Mucosa of descending colon (tissue), 3 donors: ENCODE measurements around the gene CD46. TPM values are rescaled to one million over a fixed set of nuclear protein-coding genes. Genes with fewer than 3 reads are reported as not detected.
A peak's percentile ranks its signal among the peaks of the same experiment; 100 is the strongest.
"Not testable (repeated sequence)": the region's sequence is repeated elsewhere in the genome, so short reads cannot be mapped to it uniquely, and the experiment has no call there.

Source experiments
- ATAC-seq: fragments of 200-7000 bp; cut with Tn5 transposase; one replicate; pipeline ENCODE4 v1.9.1; 2020; ENCODE audit warnings: mild to moderate bottlenecking, moderate library complexity
- DNase-seq, 3 donors: peaks; one replicate each; pipeline ENCODE4 v3.0.0-alpha.2; 2020
- H3K36me3 ChIP-seq: fragments of 200-600 bp; one replicate; pipeline ENCODE4 v1.8.0; 2021; ENCODE audit warnings: low read depth, mild to moderate bottlenecking
- H3K4me1 ChIP-seq: fragments of 200-600 bp; one replicate; pipeline ENCODE4 v1.8.0; 2021; ENCODE audit warnings: low read depth, mild to moderate bottlenecking
- H3K4me3 ChIP-seq: fragments of 200-600 bp; one replicate; pipeline ENCODE4 v1.8.0; 2021; ENCODE audit warnings: mild to moderate bottlenecking
- H3K9me3 ChIP-seq: fragments of 200-600 bp; one replicate; pipeline ENCODE4 v1.8.0; 2021; ENCODE audit warnings: mild to moderate bottlenecking
- intact Hi-C, 2 donors: fragments of 100-400 bp; cut with DNase I in 1 of 2; cut with micrococcal nuclease in 1 of 2; formaldehyde crosslinking; loops; one replicate each; pipeline versions ENCODE4 v1.11.0 to v1.11.1; 2022; cut with DNase I, micrococcal nuclease
- long read RNA-seq, 2 donors: library from polyadenylated mRNA; unstranded; transcript quantifications; one replicate each; pipeline ENCODE4 v2.0.0, GENCODE V29; 2019 to 2021
- total RNA-seq, 3 donors: library from RNA; stranded (reverse); fragmentation: NEBNext Ultra II Directional in 2 of 3; extraction: Animal tissue kit (Norgen Biotek cat#: 25700) in 2 of 3; gene quantifications; one replicate each; pipeline versions ENCODE4 v1.2.1 to v1.2.4, GENCODE V29; 2021 to 2023
- TF ChIP-seq, protein P1 (sequence below): fragments of 200-600 bp; IDR thresholded peaks from one replicate; pipeline ENCODE4 v1.8.0; 2022; ENCODE audit warnings: antibody characterized with exemption, mild to moderate bottlenecking
- donor health status: DM: no; HTN: no; CAD: no; lungs with moderate emphysema.
- donor health status: DM: no; HTN: no; CAD: no.
- donor health status: DM: no; HTN: yes; CAD: no.

The CD46 gene
- 100 to 1,000 TPM; 170 to 260 (median 202) TPM for total RNA-seq
- long read RNA-seq, donor 1, transcript CD46-207 (12 exons, 3,281 nt): minor isoform, 27 of 143 reads
- long read RNA-seq, donor 1, transcript CD46-203 (12 exons, 3,233 nt): minor isoform, 43 of 143 reads
- long read RNA-seq, donor 1, transcript CD46-204 (11 exons, 3,188 nt): major isoform, 47 of 143 reads
- long read RNA-seq, donor 1, partial matches to known transcripts: 9 of 143 reads
- long read RNA-seq, donor 1, other reads (novel, unspliced or antisense): 13 of 143 reads
- long read RNA-seq, donor 2, transcript CD46-204 (11 exons, 3,188 nt): minor isoform, 8 of 81 reads
- long read RNA-seq, donor 2, transcript CD46-203 (12 exons, 3,233 nt): major isoform, 38 of 81 reads
- long read RNA-seq, donor 2, transcript CD46-208 (13 exons, 3,326 nt): minor isoform, 5 of 81 reads
- long read RNA-seq, donor 2, partial matches to known transcripts: 18 of 81 reads
- long read RNA-seq, donor 2, other reads (novel, unspliced or antisense): 9 of 81 reads

GRCh38 chr1:207751790-207752455, at the start of gene CD46:
Gene CD46, plus strand, starts transcription at chr1:207752054. Its CDS starts 159 bp downstream, at chr1:207752213.
- ATAC-seq (peak; percentile 94), DNase-seq (peak; percentile 98)
- Histone ChIP-seq H3K36me3 (no peaks in the 10 kb centered on the region), H3K9me3 (no peaks in the 10 kb centered on the region), H3K4me1 (peaks cover 45% of the 10 kb centered on the region), H3K4me3 (peak within 1 kb of the TSS; percentile 69)
- TF ChIP-seq, protein P1, sequence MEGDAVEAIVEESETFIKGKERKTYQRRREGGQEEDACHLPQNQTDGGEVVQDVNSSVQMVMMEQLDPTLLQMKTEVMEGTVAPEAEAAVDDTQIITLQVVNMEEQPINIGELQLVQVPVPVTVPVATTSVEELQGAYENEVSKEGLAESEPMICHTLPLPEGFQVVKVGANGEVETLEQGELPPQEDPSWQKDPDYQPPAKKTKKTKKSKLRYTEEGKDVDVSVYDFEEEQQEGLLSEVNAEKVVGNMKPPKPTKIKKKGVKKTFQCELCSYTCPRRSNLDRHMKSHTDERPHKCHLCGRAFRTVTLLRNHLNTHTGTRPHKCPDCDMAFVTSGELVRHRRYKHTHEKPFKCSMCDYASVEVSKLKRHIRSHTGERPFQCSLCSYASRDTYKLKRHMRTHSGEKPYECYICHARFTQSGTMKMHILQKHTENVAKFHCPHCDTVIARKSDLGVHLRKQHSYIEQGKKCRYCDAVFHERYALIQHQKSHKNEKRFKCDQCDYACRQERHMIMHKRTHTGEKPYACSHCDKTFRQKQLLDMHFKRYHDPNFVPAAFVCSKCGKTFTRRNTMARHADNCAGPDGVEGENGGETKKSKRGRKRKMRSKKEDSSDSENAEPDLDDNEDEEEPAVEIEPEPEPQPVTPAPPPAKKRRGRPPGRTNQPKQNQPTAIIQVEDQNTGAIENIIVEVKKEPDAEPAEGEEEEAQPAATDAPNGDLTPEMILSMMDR: no peak
- intact Hi-C loops: no loop called here

- DNase-seq (no peak), ATAC-seq (no peak)
- TF ChIP-seq, protein P1: no peak
- H3K4me3 ChIP-seq: no peak overlapping the region
- intact Hi-C loops: no loop called here
- no peaks in the 10 kb centered on the region for H3K4me1 ChIP-seq
- H3K9me3 ChIP-seq: no peaks in the 10 kb centered on the region
- H3K36me3 ChIP-seq: no peaks in the 10 kb centered on the region
These were observed 49.5 kb upstream of the CD46 start for GRCh38 chr1:207702317-207702716.

DNA sequence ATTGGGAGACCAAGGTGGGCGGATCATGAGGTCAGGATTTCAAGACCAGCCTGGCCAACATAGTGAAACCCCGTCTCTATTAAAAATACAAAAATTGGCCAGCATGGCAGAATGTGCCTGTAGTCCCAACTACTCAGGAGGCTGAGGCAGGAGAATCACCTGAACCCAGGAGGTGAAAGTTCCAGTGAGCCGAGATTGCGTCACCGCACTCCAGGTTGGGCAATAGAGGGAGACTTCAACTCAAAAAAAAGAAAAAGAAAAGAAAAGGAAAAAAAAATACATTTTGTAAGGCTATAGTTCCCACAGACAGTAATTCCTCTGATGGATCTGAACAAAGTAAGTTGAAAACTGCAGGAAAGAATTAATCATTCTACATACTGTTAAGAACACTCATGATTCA, 48.1 kb upstream of the CD46 start:
- intact Hi-C loops: no loop called here
- TF ChIP-seq, protein P1: no peak
- Histone ChIP-seq H3K4me1 (no peaks in the 10 kb centered on the region), H3K9me3 (no peaks in the 10 kb centered on the region), H3K36me3 (no peaks in the 10 kb centered on the region), H3K4me3 (no peak overlapping the region)
- DNase-seq (no peak), ATAC-seq (no peak)

DNA sequence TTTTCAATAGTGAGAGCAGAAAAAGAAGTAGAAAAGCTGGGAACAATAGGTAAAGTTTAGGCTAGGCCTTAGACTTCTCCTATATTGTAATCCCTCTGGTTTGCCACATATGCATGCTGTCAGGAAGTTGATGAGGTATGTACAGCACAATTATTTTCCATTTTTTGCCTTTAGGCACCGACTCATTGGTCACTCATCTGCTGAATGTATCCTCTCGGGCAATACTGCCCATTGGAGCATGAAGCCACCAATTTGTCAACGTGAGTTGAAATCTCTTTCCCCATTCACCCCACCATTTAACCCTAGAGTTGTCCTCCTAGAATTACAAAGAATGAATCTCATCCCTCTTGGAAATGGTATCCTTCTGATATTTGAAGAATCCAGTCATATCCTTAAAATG, 43.9 kb upstream of the CD46 start:
- DNase-seq, ATAC-seq, H3K9me3 ChIP-seq, H3K36me3 ChIP-seq, H3K4me3 ChIP-seq, H3K4me1 ChIP-seq, intact Hi-C loops: not testable (repeated sequence)

DNA sequence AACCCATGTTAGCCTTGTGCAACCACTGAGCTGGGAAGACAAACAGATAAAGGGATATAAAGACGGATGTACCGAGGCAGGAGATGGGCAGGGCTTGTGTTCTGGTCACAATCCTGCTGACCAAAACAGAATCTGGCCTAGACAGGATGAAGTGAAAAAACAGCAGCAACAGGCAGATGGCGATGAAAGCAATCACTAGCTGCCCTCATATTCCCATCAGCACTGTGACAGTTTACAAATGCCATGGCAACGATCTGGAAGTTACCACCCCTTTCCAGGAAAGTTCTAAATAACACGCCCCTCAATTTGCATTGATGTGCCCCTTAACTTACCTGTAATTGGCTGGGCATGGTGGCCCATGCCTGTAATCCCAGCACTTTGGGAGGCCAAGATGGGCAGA, 40.6 kb upstream of the CD46 start:
- ATAC-seq (peak; percentile 63), DNase-seq (peak in 1 of 3 donors; percentile 7)

GRCh38 chr1:207712701-207713100, 39.2 kb upstream of the CD46 start:
- H3K9me3 ChIP-seq, H3K4me1 ChIP-seq, DNase-seq, H3K36me3 ChIP-seq, intact Hi-C loops, H3K4me3 ChIP-seq, ATAC-seq: not testable (repeated sequence)

More for the DNA sequence above, 40.6 kb upstream of the CD46 start:
- TF ChIP-seq, protein P1: no peak
- intact Hi-C loops: no loop called here
- Histone ChIP-seq H3K4me1 (no peaks in the 10 kb centered on the region), H3K36me3 (no peaks in the 10 kb centered on the region), H3K4me3 (no peak overlapping the region), H3K9me3 (no peaks in the 10 kb centered on the region)
